Measurements from ENCODE around the gene SH3BP5L. TPM values are rescaled to one million over a fixed set of nuclear protein-coding genes. Genes with fewer than 3 reads are reported as not detected.

The SH3BP5L gene
- total and polyA plus RNA-seq, 4 donors, result 16.4 to 25.5 (median 17.5) TPM

DNA sequence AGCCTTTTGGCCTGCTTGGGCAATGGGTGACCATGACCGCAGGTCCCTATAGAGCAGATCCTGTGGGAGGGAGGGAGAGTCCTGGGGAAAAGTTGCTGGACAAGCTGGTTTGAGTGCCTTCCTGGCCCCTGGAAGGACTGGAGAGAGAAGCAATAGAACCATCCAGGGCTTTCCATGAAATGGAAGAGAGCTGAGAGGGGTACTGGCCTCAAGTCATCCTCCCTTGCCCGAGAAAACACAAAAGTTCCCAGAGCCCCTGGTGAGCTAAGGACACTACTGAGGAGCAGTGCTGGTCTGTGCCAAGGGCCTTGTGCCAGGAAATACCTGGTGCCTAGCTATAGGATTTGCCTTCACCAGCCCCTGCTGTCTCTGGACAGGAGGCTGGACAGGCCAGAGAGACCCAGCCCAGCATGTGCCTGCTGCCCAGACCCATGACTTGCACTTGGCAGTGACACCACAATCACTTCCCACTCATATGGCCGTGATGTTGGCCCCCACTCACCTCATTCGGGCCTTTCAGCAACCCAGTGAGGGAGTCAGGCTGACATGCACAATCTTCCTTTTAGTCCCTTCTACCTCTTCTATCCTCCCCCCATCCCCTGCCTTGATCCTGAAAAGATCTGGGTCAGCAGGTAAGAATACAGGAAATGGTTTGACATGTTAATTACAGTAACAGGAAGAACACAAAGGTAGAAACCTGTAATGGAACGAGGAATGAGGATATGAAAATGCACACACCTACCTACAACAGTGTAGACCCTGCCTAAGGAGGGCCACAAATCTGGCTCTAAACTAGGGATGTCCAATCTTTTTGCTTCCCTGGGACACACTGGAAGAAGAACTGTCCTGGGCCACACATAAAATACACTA, 7.0 kb downstream of the SH3BP5L start:
- Histone ChIP-seq H3K27ac (ENCODE audit: low read depth in 1 of 2, low read length in 1 of 2) (no peak overlapping the region), H3K36me3 (ENCODE audit: control insufficient read depth in 4 of 4, insufficient read depth in 4 of 4, low read length in 4 of 4) (peaks cover 11 to 40% (median 32%) of the 10 kb centered on the region in 4 donors), H3K4me3 (no peak overlapping the region), H3K9me3 (ENCODE audit: control insufficient read depth in 4 of 4, insufficient read depth in 3 of 4, low read length in 3 of 4) (no peaks in the 10 kb centered on the region), H3K27me3 (ENCODE audit: control insufficient read depth in 3 of 3, insufficient read depth in 3 of 3, low read length in 2 of 3) (no peaks in the 10 kb centered on the region), H3K4me1 (ENCODE audit: control insufficient read depth in 5 of 5, insufficient read depth in 5 of 5, low read length in 5 of 5) (peaks cover 2 to 19% (median 8%) of the 10 kb centered on the region in 5 donors), H3K9ac (ENCODE audit: insufficient read depth in 1 of 2, low read length in 2 of 2) (no peak overlapping the region)
- WGBS, 2 donors, result 59 to 67% methylated on average over 5 of the region's 5 CpGs
- TF ChIP-seq, protein P1, sequence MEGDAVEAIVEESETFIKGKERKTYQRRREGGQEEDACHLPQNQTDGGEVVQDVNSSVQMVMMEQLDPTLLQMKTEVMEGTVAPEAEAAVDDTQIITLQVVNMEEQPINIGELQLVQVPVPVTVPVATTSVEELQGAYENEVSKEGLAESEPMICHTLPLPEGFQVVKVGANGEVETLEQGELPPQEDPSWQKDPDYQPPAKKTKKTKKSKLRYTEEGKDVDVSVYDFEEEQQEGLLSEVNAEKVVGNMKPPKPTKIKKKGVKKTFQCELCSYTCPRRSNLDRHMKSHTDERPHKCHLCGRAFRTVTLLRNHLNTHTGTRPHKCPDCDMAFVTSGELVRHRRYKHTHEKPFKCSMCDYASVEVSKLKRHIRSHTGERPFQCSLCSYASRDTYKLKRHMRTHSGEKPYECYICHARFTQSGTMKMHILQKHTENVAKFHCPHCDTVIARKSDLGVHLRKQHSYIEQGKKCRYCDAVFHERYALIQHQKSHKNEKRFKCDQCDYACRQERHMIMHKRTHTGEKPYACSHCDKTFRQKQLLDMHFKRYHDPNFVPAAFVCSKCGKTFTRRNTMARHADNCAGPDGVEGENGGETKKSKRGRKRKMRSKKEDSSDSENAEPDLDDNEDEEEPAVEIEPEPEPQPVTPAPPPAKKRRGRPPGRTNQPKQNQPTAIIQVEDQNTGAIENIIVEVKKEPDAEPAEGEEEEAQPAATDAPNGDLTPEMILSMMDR (IDR thresholded peaks at IDR 0.05; ENCODE audit: control extremely low read depth, extremely low read depth), result no peak
- ATAC-seq (ENCODE audit: insufficient read depth, low FRiP score), result no peak
- DNase-seq, result no peak

DNA sequence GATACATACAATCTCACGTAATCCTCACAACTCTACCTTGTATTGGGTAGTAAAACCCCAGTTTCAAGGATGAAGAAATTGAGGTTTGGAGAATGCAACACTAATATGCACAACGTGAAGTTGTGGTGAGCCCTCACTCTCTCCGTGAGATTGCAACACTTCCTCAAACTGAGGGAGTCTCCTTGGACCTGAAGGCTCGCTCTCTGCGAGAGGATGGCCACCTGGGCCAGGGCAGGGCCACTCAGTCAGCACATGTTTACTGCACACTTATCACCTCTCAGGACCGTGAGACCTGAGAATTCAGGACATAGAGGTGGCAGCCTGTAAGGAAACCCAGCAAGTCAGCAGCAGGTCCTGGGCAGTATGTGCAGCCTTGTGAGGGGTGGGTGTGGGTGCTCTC, 8.7 kb downstream of the SH3BP5L start:
- peak; percentile 4 for ATAC-seq (ENCODE audit: insufficient read depth, low FRiP score)
- H3K36me3 ChIP-seq (ENCODE audit: control insufficient read depth in 4 of 4, insufficient read depth in 4 of 4, low read length in 4 of 4), result peaks cover 15 to 55% (median 41%) of the 10 kb centered on the region in 4 donors
- H3K9ac ChIP-seq (ENCODE audit: insufficient read depth in 1 of 2, low read length in 2 of 2), result no peak overlapping the region
- no peaks in the 10 kb centered on the region for H3K9me3 ChIP-seq (ENCODE audit: control insufficient read depth in 4 of 4, insufficient read depth in 3 of 4, low read length in 3 of 4)
- H3K27me3 ChIP-seq (ENCODE audit: control insufficient read depth in 3 of 3, insufficient read depth in 3 of 3, low read length in 2 of 3), result no peaks in the 10 kb centered on the region
- peaks cover 0 to 16% (median 0%) of the 10 kb centered on the region in 5 donors for H3K4me1 ChIP-seq (ENCODE audit: control insufficient read depth in 5 of 5, insufficient read depth in 5 of 5, low read length in 5 of 5)
- WGBS, 2 donors, result 38 to 63% methylated on average over 6 of the region's 6 CpGs
- no peak overlapping the region for H3K27ac ChIP-seq (ENCODE audit: low read depth in 1 of 2, low read length in 1 of 2)
- DNase-seq, result no peak
- no peak overlapping the region for H3K4me3 ChIP-seq
- TF ChIP-seq, protein P1 (IDR thresholded peaks at IDR 0.05; ENCODE audit: control extremely low read depth, extremely low read depth), result no peak

DNA sequence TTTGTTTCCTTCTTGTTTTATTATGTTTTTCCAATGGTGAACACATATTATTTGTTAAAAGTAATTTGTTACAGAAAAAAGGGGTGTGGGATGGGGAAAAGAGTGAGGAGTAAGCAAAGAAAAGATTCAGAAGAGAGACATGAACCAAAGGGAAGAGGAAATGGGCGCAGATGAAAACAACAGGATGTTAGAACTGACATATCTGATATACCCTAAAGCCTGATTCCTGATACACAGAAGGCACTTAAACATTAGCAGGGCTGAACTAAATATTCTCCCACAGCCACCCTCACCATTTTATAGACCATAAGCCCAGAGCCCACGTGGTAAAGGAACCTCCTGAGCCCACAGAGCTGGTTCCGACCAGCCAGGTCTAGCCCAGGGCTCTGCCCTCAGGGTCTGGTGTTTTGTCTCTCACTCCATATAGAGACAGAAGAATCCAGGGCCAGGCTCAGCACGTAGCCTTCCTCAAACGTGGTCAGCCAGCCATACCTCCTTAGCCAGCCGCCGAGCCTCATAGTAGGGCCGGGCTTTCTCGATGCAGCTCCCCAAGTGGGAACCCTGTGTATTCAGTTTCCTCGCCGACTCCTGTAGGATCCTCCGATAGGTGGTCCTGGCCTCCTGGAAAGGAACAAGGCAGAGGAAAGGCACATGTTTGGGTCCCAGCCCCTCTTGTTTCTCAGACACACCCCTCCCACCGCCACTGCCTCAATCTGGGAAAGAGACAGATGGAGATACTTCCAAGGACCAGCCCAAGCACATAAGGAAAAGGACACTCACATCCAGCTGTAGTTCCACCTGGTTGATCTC, 9.5 kb downstream of the SH3BP5L start:
- H3K36me3 ChIP-seq (ENCODE audit: control insufficient read depth in 4 of 4, insufficient read depth in 4 of 4, low read length in 4 of 4), result peaks cover 15 to 60% (median 40%) of the 10 kb centered on the region in 4 donors
- no peak for DNase-seq
- H3K27ac ChIP-seq (ENCODE audit: low read depth in 1 of 2, low read length in 1 of 2), result peak overlapping the region in 1 of 2 donors; percentile 52
- peaks cover 0 to 15% (median 0%) of the 10 kb centered on the region in 5 donors for H3K4me1 ChIP-seq (ENCODE audit: control insufficient read depth in 5 of 5, insufficient read depth in 5 of 5, low read length in 5 of 5)
- H3K9me3 ChIP-seq (ENCODE audit: control insufficient read depth in 4 of 4, insufficient read depth in 3 of 4, low read length in 3 of 4), result no peaks in the 10 kb centered on the region
- ATAC-seq (ENCODE audit: insufficient read depth, low FRiP score), result no peak
- H3K27me3 ChIP-seq (ENCODE audit: control insufficient read depth in 3 of 3, insufficient read depth in 3 of 3, low read length in 2 of 3), result no peaks in the 10 kb centered on the region
- WGBS, 2 donors, result 78 to 84% methylated on average over 13 of the region's 13 CpGs
- TF ChIP-seq, protein P1 (IDR thresholded peaks at IDR 0.05; ENCODE audit: control extremely low read depth, extremely low read depth), result no peak
- H3K9ac ChIP-seq (ENCODE audit: insufficient read depth in 1 of 2, low read length in 2 of 2), result no peak overlapping the region
- no peak overlapping the region for H3K4me3 ChIP-seq

All from lung (tissue), 12 donors.